ENCODE data around the gene CDKAL1.
"Not testable (repeated sequence)": the region's sequence is repeated elsewhere in the genome, so short reads cannot be mapped to it uniquely, and the experiment has no call there.

CDKAL1 gene

GRCh38 chr6:21159465-21159864, 625.2 kb downstream of the CDKAL1 start:
- DNase-seq, result no peak

- DNase-seq, result no peak
Measured at GRCh38 chr6:21161707-21162106, 627.5 kb downstream of the CDKAL1 start.

GRCh38 chr6:21163110-21163837, 629.0 kb downstream of the CDKAL1 start:
- no peak for DNase-seq

- DNase-seq, result no peak
Measured at GRCh38 chr6:21163838-21164180, 629.6 kb downstream of the CDKAL1 start.

GRCh38 chr6:21164768-21165326, 630.6 kb downstream of the CDKAL1 start:
- DNase-seq, result no peak

GRCh38 chr6:21166754-21167153, 632.5 kb downstream of the CDKAL1 start:
- DNase-seq, result no peak

- no peak for DNase-seq
Measured at GRCh38 chr6:21167790-21168189, 633.5 kb downstream of the CDKAL1 start.

GRCh38 chr6:21171801-21172200, 637.5 kb downstream of the CDKAL1 start:
- no peak for DNase-seq

- DNase-seq, result no peak
Measured at GRCh38 chr6:21173031-21173430, 638.8 kb downstream of the CDKAL1 start.

- no peak for DNase-seq
Measured at GRCh38 chr6:21173678-21174077, 639.4 kb downstream of the CDKAL1 start.

GRCh38 chr6:21176197-21176596, 641.9 kb downstream of the CDKAL1 start:
- DNase-seq, result no peak

GRCh38 chr6:21180155-21180554, 645.9 kb downstream of the CDKAL1 start:
- no peak for DNase-seq

- DNase-seq, result no peak
Measured at GRCh38 chr6:21180800-21181337, 646.6 kb downstream of the CDKAL1 start.

GRCh38 chr6:21181866-21182265, 647.6 kb downstream of the CDKAL1 start:
- DNase-seq, result no peak

- no peak for DNase-seq
Measured at GRCh38 chr6:21182589-21182988, 648.3 kb downstream of the CDKAL1 start.

GRCh38 chr6:21185861-21186478, 651.7 kb downstream of the CDKAL1 start:
- DNase-seq, result no peak

- no peak for DNase-seq
Measured at GRCh38 chr6:21186479-21187055, 652.3 kb downstream of the CDKAL1 start.

GRCh38 chr6:21187485-21187884, 653.2 kb downstream of the CDKAL1 start:
- no peak for DNase-seq

GRCh38 chr6:21188505-21189223, 654.4 kb downstream of the CDKAL1 start:
- DNase-seq, result no peak

- DNase-seq, result no peak
Measured at GRCh38 chr6:21189759-21190158, 655.5 kb downstream of the CDKAL1 start.

- DNase-seq, result no peak
Measured at GRCh38 chr6:21190701-21191100, 656.4 kb downstream of the CDKAL1 start.

- no peak for DNase-seq
Measured at GRCh38 chr6:21193790-21194475, 659.7 kb downstream of the CDKAL1 start.

- DNase-seq, result not testable (repeated sequence)
Measured at GRCh38 chr6:21195301-21195700, 661.0 kb downstream of the CDKAL1 start.
